ENCODE results near the gene MICB.

DNA sequence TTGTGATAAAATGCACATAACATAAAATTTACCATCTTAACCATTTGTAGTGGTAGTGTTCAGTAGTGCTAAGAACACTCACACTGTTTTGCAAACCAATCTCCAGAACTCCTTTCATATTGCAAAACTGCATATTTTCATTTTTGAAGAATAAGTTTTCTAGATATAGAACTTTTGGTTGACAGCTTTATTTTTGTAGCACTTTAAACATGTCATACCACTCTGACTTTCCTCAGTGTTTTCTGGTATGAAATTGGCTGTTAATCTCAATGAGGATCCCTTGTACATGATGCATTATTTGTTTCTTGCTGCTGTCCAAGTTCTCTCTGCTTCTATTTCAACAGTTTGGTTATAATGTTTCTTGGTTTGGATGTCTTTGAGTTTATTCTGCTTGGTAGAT is 45.1 kb upstream of the MICB start:
- TF ChIP-seq ZNF274 (IDR thresholded peaks at IDR 0.05; ENCODE audit: low read depth, low read length) (no peak), POLR2A (IDR thresholded peaks at IDR 0.05; ENCODE audit: borderline replicate concordance, extremely low read depth, insufficient read depth, insufficient read length) (no peak), EGR1 (IDR thresholded peaks at IDR 0.05; ENCODE audit: low read depth) (no peak), EZH2 (IDR thresholded peaks at IDR 0.05) (no peak), ZFX (IDR thresholded peaks at IDR 0.05) (no peak), SRF (IDR thresholded peaks at IDR 0.05; ENCODE audit: low read depth) (no peak), YY1 (IDR thresholded peaks at IDR 0.05; ENCODE audit: extremely low read depth, insufficient replicate concordance, low read depth, low read length) (no peak), FOSL1 (IDR thresholded peaks at IDR 0.05; ENCODE audit: low read depth) (no peak), CEBPB (IDR thresholded peaks at IDR 0.05; ENCODE audit: low read depth) (no peak)
- TF ChIP-seq, protein P1, sequence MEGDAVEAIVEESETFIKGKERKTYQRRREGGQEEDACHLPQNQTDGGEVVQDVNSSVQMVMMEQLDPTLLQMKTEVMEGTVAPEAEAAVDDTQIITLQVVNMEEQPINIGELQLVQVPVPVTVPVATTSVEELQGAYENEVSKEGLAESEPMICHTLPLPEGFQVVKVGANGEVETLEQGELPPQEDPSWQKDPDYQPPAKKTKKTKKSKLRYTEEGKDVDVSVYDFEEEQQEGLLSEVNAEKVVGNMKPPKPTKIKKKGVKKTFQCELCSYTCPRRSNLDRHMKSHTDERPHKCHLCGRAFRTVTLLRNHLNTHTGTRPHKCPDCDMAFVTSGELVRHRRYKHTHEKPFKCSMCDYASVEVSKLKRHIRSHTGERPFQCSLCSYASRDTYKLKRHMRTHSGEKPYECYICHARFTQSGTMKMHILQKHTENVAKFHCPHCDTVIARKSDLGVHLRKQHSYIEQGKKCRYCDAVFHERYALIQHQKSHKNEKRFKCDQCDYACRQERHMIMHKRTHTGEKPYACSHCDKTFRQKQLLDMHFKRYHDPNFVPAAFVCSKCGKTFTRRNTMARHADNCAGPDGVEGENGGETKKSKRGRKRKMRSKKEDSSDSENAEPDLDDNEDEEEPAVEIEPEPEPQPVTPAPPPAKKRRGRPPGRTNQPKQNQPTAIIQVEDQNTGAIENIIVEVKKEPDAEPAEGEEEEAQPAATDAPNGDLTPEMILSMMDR (IDR thresholded peaks at IDR 0.05 in 2 of 3, conservative IDR thresholded peaks at IDR 0.05 in 1 of 3; ENCODE audit: borderline replicate concordance in 1 of 3, insufficient read depth in 1 of 3, low read depth in 2 of 3, low read length in 2 of 3) = no peak
- TF ChIP-seq, protein P2, sequence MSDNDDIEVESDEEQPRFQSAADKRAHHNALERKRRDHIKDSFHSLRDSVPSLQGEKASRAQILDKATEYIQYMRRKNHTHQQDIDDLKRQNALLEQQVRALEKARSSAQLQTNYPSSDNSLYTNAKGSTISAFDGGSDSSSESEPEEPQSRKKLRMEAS (IDR thresholded peaks at IDR 0.05) = no peak
- TF ChIP-seq, protein P3, sequence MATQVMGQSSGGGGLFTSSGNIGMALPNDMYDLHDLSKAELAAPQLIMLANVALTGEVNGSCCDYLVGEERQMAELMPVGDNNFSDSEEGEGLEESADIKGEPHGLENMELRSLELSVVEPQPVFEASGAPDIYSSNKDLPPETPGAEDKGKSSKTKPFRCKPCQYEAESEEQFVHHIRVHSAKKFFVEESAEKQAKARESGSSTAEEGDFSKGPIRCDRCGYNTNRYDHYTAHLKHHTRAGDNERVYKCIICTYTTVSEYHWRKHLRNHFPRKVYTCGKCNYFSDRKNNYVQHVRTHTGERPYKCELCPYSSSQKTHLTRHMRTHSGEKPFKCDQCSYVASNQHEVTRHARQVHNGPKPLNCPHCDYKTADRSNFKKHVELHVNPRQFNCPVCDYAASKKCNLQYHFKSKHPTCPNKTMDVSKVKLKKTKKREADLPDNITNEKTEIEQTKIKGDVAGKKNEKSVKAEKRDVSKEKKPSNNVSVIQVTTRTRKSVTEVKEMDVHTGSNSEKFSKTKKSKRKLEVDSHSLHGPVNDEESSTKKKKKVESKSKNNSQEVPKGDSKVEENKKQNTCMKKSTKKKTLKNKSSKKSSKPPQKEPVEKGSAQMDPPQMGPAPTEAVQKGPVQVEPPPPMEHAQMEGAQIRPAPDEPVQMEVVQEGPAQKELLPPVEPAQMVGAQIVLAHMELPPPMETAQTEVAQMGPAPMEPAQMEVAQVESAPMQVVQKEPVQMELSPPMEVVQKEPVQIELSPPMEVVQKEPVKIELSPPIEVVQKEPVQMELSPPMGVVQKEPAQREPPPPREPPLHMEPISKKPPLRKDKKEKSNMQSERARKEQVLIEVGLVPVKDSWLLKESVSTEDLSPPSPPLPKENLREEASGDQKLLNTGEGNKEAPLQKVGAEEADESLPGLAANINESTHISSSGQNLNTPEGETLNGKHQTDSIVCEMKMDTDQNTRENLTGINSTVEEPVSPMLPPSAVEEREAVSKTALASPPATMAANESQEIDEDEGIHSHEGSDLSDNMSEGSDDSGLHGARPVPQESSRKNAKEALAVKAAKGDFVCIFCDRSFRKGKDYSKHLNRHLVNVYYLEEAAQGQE (IDR thresholded peaks at IDR 0.05; ENCODE audit: low read depth) = no peak
- TF ChIP-seq, protein P4, sequence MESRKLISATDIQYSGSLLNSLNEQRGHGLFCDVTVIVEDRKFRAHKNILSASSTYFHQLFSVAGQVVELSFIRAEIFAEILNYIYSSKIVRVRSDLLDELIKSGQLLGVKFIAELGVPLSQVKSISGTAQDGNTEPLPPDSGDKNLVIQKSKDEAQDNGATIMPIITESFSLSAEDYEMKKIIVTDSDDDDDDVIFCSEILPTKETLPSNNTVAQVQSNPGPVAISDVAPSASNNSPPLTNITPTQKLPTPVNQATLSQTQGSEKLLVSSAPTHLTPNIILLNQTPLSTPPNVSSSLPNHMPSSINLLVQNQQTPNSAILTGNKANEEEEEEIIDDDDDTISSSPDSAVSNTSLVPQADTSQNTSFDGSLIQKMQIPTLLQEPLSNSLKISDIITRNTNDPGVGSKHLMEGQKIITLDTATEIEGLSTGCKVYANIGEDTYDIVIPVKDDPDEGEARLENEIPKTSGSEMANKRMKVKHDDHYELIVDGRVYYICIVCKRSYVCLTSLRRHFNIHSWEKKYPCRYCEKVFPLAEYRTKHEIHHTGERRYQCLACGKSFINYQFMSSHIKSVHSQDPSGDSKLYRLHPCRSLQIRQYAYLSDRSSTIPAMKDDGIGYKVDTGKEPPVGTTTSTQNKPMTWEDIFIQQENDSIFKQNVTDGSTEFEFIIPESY (IDR thresholded peaks at IDR 0.05; ENCODE audit: extremely low read depth, insufficient replicate concordance, low read length) = no peak

Data from HCT116 (cell line).